GM21526 (cell line): ENCODE measurements around the gene CPNE5.

Experiments
- ATAC-seq: cut with Tn5 transposase; IDR thresholded peaks from one replicate; pipeline ENCODE4 v1.9.1; 2021; ENCODE audit warnings: moderate library complexity; ENCODE audit not compliant: unreplicated experiment, low FRiP score

The CPNE5 gene

DNA sequence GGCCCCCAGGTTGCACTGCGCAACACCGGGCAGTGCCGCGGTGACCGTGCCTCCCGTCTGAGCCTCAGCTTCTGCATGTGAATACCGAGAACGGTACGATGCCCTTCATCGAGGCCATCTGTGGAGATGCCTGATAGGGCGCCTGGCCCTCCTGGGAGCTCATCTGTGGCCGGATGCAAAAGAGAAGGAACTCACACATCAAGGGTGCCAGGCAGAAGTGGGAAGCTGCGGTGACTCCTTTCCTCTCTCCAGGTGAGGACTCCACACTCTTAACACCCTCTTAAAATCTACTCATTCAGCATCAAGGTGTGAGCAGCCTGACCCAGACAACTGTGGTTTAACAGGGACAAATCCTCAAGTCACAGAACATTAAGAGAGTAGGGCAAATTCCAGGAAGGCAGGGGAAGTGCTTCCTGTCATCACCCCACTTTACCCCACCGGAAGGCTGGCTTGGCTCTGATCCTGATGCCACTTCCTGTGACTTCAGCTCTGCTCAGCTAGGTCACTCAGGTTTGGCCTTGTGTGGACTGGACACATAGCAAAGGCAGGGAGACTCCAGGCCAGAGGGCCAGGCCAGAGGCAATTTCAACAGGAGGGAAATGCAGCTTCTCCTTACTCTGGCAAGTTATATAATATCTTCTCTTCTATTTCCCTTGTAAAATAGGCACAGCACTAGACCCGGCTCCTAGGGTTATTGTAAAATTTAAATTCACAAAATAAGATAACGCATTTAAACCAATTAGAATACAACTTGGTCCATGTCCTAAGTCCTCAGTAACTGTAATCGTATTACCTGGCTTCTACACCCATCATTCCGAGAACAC, 69.4 kb downstream of the CPNE5 start:
- no peak for ATAC-seq

- ATAC-seq: no peak
Measured at GRCh38 chr6:36769183-36769675, 70.0 kb downstream of the CPNE5 start.

- no peak for ATAC-seq
Measured at GRCh38 chr6:36766399-36766945, 72.8 kb downstream of the CPNE5 start.

DNA sequence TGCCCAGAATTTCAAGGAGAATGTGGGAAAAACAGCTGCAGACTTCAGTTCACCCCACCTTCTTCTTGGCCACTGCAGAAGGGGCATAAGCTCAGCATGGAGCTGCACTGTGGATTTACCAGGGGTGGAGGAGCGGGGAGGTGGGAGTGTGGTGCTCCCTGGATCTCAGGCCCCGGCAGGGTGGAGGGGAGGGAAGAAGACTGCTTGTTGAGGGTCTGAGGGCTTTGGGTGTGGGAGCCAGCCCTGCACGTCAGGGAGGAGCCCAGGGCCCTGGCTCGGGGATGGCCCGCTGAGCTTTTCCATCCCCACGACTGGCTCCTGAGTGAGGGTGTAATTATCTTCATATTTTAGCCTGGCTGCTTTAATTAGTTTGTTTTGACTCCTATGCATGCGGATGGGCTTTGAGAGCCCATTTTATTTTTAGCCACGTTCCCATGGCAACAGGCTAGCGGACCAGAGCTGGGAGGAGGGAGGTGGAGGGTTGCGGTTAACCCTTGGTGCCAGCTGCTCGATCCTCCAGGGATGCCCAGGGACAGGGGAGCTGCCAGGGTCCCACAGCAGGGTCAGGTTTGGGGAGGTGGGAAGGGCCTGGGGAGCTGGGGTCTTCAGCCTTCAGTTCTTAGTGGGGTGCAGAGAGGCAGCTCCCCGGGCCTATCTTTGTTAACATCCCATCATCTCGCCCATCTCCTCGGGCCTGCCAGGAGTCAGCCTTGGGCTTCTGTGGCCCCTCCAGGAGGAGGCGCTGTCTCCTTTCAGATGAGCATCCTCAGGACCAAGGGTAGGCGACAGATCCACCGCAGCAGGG, 73.4 kb downstream of the CPNE5 start:
- ATAC-seq: no peak

- ATAC-seq: no peak
Measured at GRCh38 chr6:36765190-36765589, 74.1 kb downstream of the CPNE5 start.

DNA sequence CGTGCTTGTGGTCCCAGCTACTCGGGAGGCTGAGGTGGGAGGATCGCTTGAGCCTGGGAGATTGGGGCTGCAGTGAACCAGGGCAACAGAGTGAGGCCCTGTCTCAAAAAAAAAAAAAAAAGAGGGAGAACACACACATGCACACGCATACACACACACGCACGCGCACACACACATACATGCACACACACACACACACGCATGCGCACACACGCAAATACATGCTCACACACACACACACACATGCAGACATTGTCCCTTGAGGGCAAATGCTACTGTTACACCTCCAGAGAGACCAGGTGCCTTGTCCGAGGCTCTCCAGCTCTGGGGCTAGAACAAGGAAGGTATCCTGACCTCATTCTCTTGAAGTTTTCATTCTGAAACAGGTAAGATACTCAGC, 77.1 kb downstream of the CPNE5 start:
- no peak for ATAC-seq

GRCh38 chr6:36760685-36761435, 78.4 kb downstream of the CPNE5 start:
- no peak for ATAC-seq

DNA sequence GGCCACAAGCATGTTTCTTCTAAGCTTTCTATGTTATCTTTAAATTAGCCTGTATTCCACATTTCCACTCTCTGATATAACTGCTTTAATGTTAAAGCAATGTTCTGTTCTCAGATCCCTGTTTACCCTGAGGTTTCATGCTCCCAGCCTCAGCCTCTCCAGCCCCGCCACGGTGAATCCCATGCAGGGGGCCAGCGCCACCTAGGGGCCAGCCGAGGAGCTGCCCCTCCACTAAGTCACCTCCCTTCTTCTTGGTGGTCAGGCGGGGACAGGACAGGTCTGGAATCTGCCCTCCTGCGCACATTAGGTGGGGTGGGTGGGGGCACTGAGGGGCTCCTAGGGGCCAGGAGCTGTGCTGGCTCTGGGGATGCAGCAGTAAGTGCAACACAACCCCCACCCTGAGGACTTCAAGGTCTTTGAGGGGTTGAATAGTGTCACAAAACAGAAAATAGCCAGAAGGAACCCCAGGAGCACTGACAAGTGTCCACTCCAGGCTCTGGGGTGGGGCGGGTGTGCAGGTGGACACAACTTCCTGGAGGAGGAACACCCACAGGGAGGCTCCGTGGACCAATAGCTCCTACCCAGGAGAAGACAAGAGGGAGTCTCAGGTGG, 80.0 kb downstream of the CPNE5 start:
- no peak for ATAC-seq

- ATAC-seq: no peak
Measured at GRCh38 chr6:36758516-36759147, 80.6 kb downstream of the CPNE5 start.

GRCh38 chr6:36757943-36758508, 81.2 kb downstream of the CPNE5 start:
- no peak for ATAC-seq

- no peak for ATAC-seq
Measured at GRCh38 chr6:36757206-36757605, 82.0 kb downstream of the CPNE5 start.

- no peak for ATAC-seq
Measured at GRCh38 chr6:36756786-36757185, 82.5 kb downstream of the CPNE5 start.

- peak; percentile 34 for ATAC-seq
Measured at GRCh38 chr6:36755435-36756348, 83.6 kb downstream of the CPNE5 start.

- no peak for ATAC-seq
Measured at GRCh38 chr6:36754582-36755434, 84.4 kb downstream of the CPNE5 start.

DNA sequence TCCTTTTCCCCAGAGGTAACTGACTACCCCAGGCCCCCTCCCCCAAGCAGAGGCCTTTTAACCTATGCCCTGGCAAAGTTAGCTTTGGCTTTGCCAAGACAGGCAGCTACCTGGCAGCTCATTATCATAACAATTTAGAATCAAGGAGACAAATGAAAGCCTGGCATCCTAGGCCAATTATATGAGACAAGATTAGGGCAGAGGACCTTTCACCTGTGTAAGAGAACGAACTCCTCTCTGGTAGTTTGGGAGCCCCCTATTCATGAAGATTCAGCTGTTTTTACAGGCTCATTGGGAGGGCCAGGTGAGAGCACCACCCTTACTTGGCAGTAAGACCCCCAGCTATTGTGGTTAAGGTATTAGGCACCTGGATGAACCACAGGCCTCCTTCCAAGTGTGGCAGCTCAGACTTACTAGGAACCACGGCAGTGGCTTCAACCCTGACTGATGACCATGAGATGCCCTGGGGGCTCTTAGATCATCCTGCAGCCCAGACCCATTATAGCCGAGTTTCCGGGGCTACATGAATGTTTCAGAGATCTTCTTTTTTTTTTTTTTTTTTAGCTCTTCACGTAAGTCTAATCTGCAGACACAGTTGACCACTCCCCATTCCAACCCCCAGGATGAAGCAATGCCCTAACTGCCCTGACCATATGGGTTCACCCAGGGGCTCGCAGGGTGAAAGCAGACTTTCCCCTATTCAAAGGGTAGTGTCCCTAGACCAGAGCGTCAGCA, 85.4 kb downstream of the CPNE5 start:
- no peak for ATAC-seq

- ATAC-seq: no peak
Measured at GRCh38 chr6:36752886-36753506, 86.2 kb downstream of the CPNE5 start.
